ENCODE measurements around the gene PDE4D. TPM values are rescaled to one million over a fixed set of nuclear protein-coding genes. Genes with fewer than 3 reads are reported as not detected.

Gene PDE4D
- total RNA-seq, 1 donor from 2014 or later, result 11.8 TPM

DNA sequence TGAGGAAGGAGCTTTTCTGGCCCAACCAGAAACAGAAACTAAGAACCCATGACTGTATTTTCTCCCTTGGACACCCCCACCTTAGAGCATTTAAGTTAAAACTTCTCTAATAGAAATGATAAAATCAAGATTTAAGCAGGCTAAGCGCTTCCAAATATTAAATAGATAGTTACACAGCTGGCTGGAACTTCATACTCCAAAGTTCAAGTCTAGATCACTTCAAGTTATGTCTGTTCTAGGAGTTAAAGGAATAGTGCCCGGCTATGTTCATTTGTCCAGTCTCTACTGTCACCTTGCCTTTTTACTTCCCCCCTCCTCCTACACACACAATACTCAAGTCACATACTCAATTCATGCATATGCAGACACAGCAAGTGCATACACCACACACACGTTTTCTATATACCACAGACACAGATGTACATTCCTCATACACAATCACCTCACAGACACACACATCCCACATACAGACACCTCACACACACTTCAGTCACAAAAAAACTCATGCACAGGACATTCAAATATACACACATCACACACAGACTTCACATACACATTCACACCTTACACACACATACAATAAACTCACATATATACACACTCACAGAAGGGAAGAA is 237.7 kb downstream of the PDE4D start:
- Mint-ChIP-seq H3K4me1 (no peaks in the 10 kb centered on the region), H3K27ac (ENCODE audit: unreplicated experiment) (peak overlapping the region; percentile 24), H3K9me3 (peaks cover 2% of the 10 kb centered on the region), H3K27me3 (ENCODE audit: low read depth) (no peaks in the 10 kb centered on the region), H3K4me3 (no peak overlapping the region), H3K36me3 (ENCODE audit: low read depth) (no peaks in the 10 kb centered on the region)
- TF ChIP-seq, protein P1, sequence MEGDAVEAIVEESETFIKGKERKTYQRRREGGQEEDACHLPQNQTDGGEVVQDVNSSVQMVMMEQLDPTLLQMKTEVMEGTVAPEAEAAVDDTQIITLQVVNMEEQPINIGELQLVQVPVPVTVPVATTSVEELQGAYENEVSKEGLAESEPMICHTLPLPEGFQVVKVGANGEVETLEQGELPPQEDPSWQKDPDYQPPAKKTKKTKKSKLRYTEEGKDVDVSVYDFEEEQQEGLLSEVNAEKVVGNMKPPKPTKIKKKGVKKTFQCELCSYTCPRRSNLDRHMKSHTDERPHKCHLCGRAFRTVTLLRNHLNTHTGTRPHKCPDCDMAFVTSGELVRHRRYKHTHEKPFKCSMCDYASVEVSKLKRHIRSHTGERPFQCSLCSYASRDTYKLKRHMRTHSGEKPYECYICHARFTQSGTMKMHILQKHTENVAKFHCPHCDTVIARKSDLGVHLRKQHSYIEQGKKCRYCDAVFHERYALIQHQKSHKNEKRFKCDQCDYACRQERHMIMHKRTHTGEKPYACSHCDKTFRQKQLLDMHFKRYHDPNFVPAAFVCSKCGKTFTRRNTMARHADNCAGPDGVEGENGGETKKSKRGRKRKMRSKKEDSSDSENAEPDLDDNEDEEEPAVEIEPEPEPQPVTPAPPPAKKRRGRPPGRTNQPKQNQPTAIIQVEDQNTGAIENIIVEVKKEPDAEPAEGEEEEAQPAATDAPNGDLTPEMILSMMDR (conservative IDR thresholded peaks at IDR 0.05), result no peak
- DNase-seq (ENCODE audit: low read depth, low spot score), result no peak

DNA sequence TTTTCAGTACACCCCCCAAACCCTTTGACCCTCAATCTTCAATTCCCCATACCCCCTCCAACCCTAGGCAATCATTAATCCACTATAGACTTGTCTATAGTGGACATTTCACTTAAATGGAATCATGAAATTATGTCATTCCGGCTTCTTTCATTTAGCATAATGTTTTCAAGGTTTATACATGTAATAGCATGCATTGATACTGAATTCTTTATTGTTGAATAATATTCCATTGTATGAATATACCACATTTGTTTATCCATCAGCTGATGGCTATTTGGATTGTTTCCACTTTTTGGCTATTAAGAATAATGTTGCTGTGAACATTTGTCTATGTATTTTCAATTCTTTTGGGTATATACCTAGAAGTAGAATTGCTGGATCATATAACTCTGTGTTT is 238.8 kb downstream of the PDE4D start:
- H3K4me3 Mint-ChIP-seq, result no peak overlapping the region
- H3K27ac Mint-ChIP-seq (ENCODE audit: unreplicated experiment), result no peak overlapping the region
- TF ChIP-seq, protein P1 (conservative IDR thresholded peaks at IDR 0.05), result no peak
- H3K27me3 Mint-ChIP-seq (ENCODE audit: low read depth), result no peaks in the 10 kb centered on the region
- peaks cover 2% of the 10 kb centered on the region for H3K9me3 Mint-ChIP-seq
- H3K4me1 Mint-ChIP-seq, result no peaks in the 10 kb centered on the region
- no peak for DNase-seq (ENCODE audit: low read depth, low spot score)
- H3K36me3 Mint-ChIP-seq (ENCODE audit: low read depth), result no peaks in the 10 kb centered on the region

DNA sequence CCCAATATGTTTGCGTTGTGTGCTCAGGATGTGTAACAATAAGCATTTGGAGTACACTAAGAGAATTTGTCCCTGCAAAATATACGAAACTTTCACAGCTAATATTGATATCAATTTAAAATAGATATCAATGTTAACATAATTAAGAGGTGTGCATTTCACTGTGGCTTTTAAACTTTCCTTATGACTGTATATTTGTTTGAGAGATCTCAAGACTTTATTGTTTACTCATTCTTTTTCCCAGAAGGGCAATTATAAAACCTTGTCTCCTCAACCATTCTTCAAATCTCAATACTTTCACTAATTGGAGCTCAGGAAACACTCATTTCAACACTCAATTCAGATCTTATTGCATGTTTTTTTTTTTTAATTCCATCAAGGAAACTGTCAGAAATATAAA is 241.1 kb downstream of the PDE4D start:
- DNase-seq (ENCODE audit: low read depth, low spot score), result no peak
- H3K9me3 Mint-ChIP-seq, result peaks cover 2% of the 10 kb centered on the region
- H3K27me3 Mint-ChIP-seq (ENCODE audit: low read depth), result no peaks in the 10 kb centered on the region
- no peak overlapping the region for H3K4me3 Mint-ChIP-seq
- no peaks in the 10 kb centered on the region for H3K36me3 Mint-ChIP-seq (ENCODE audit: low read depth)
- no peak overlapping the region for H3K27ac Mint-ChIP-seq (ENCODE audit: unreplicated experiment)
- H3K4me1 Mint-ChIP-seq, result peaks cover 7% of the 10 kb centered on the region
- TF ChIP-seq, protein P1 (conservative IDR thresholded peaks at IDR 0.05), result no peak

DNA sequence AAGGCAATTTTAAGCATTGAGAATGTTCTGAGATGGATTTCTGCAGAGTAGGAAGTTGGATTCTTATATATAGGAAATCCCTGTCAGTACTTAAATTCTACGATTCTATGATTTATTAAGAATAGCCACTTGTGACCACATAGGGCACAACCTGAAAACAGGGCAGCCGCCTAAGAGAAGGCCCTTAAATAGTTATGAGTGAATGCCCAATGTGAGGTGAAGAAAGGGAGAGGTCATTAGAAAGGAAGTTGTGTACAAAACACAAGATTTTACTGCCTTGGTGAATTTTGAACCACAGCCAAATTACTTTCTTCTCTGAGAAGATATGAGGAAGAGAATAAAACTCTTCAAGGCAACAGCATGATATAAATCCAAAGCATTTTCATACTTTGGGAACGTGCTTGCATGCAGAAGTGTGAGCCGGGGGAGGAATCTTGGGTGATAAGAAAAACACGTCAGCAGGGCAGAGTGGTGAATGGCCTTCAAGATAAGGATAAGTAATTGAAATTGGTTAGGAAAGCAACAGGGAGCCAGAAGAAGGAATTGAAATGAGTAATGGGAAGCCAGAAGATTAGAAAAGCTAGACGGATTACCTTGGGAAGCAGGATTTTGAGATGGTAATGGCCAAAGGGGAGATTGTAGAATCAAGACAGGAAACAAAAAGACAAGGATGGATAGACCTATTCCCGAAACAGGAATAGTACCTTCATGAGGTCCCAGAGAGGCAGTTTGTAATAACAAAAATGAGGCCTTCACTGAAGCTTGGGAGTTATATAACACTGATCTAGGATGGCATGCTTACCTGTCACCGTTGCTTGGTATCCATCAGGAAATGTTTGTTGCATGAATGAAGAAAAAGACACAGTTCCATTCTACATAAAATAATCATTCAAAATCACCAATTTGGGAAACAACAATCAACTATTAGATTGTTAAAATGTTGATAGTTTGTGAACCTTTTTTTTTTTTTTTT is 244.3 kb downstream of the PDE4D start:
- H3K36me3 Mint-ChIP-seq (ENCODE audit: low read depth), result no peaks in the 10 kb centered on the region
- H3K9me3 Mint-ChIP-seq, result peaks cover 2% of the 10 kb centered on the region
- TF ChIP-seq, protein P1 (conservative IDR thresholded peaks at IDR 0.05), result no peak
- no peak for DNase-seq (ENCODE audit: low read depth, low spot score)
- H3K4me3 Mint-ChIP-seq, result no peak overlapping the region
- H3K27me3 Mint-ChIP-seq (ENCODE audit: low read depth), result no peaks in the 10 kb centered on the region
- H3K27ac Mint-ChIP-seq (ENCODE audit: unreplicated experiment), result no peak overlapping the region
- H3K4me1 Mint-ChIP-seq, result peaks cover 7% of the 10 kb centered on the region

DNA sequence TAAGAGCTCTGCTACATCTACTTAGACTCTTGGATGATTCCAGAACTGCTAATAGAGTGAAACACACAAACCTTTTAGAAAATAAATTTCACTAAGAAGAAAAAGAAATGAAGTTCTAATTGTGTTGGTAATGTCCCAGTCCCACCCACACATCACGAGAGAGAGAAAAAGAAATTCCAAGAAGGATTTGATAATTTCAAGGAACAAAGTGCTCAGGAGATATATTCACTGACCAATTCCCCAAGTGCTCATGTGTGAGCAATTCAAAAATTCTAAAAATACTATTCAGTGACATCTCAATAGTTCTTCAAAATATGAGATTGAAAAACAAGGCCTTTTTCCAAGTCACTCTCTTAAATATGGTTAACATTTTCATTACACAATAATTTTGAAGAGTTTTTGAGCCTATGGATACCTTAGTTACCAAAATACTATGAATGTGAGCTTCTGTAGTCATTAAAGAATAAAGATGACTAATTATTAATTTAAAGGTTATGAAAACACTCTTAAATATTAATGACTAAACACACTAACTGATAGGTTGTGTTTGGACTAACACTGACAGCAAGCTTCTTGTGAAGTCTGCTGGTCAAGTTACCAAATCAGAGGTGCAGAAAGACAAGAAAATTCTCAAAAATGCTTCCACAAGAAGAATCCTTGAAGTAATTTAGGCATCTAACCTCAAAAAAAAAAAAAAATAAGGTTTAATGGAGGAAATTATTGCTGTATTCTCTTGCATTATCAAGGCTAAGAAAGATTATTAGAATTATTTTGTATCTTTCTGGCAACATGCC is 245.3 kb downstream of the PDE4D start:
- Mint-ChIP-seq H3K4me1 (peaks cover 7% of the 10 kb centered on the region), H3K27me3 (ENCODE audit: low read depth) (no peaks in the 10 kb centered on the region), H3K9me3 (peaks cover 2% of the 10 kb centered on the region), H3K4me3 (no peak overlapping the region), H3K36me3 (ENCODE audit: low read depth) (no peaks in the 10 kb centered on the region), H3K27ac (ENCODE audit: unreplicated experiment) (no peak overlapping the region)
- TF ChIP-seq, protein P1 (conservative IDR thresholded peaks at IDR 0.05), result no peak
- DNase-seq (ENCODE audit: low read depth, low spot score), result no peak
